ENCODE data around the gene KCNN3.

KCNN3 gene

DNA sequence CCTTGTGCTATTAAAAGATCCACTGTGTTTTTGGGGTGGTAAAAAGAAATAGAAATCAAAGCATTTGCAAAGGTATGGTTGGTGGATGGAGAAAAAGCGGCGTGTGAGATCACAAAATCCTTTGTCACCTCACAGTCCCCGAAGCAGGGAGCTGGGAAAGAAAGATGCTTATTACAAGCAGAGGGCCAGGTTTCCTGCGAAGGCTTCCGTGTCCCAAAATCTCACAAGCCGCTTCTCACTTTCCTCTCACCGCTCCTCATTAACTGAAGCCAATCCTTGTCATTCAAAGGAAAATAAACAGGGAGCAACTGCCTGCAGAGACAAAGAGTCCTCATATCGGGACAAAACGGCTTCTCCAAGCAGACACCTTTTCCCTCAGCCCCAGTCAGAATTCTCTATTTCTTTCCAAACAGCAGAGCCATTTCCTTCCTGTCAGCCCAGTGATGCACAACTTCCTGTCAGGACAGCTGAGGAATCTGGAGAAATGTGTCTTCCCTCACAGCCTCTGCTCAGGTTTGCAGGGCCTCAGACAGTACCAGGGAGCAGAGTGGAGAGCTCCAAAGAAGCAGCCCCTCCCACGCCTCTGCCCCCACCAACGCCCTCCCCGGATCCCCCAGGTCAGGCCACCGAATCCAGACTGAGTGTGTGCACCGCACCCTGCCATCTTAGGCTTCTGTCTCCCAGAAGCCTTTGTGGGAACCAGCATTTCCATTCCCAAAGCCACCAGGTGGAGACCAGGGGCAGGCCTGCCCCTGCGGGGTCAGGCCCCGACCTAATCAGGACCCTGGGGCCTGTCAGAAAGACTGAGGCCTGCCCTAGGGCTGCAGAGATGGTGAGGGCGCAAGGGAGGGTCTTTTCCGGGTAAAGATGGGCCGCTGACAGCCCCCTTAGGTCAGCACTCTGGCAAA, 29.6 kb downstream of the KCNN3 start:
- DNase-seq (ENCODE audit: low read depth): peak; percentile 8

GRCh38 chr1:154839691-154840090, 30.4 kb downstream of the KCNN3 start:
- no peak for DNase-seq (ENCODE audit: low read depth)

- DNase-seq (ENCODE audit: low read depth): no peak
These were observed 31.1 kb downstream of the KCNN3 start for GRCh38 chr1:154838988-154839387.

- no peak for DNase-seq (ENCODE audit: low read depth)
These were observed 31.6 kb downstream of the KCNN3 start for GRCh38 chr1:154838461-154838860.

DNA sequence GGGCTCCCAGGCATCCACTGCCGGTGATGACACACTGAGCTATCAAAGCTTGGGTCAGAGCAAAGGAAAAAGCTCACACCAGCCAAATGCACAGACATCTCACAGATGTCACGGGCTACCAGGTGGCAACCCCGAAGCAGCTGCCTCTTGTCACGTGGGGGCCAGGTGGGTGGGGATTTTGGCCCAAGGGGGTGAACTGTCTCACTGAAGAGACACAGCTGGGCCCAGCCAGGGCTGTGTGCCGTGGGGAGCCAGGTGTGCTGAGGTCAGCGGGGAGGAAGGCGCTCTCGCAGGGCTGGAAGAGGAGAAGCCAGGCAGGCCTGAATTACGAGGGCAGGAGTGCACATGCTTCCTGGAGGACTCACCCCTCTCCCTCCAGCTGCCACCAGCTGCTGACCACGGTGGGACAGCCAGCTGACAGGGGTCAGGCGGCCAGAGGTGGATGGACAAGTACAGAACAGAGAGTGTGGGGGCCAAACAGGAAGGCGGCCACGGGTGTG, 32.4 kb downstream of the KCNN3 start:
- no peak for DNase-seq (ENCODE audit: low read depth)

GRCh38 chr1:154837034-154837671, 32.9 kb downstream of the KCNN3 start:
- no peak for DNase-seq (ENCODE audit: low read depth)

DNA sequence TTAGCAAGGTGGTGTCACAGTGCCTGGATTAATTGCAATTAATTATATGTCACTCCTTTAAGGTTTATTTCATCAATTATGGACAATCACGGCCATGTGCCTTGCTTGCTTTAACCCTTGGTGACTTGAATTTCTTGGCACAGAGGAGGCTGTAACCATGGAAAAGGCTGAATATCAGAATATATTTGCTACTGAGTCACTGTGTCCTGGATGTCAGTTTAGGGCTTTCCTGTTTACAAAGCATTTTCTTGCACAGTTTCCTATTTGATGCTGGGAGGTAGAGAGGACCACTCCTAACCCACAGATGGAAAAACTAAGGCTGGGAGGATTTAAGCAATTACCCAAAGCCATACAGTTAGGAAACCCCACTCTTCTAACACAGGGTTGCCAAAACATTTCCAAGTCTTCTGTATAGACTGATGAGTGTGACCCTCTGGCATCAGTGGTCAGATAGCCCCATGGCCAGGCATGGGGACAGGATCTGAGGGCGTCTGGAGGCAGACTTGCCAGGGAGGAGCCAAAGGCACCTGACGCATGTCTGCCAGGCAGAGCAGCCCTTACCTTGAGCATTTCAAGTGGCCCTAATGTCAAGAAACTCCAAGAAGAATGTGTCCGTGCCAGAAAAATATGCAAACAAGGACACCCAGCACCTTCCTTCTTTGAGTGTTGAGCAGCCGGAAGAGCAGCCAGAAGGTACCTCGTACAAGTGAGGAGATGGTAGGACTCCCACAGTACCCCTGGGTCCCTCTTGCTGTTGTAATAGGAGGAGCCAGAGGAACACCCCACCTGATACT, 34.4 kb downstream of the KCNN3 start:
- DNase-seq (ENCODE audit: low read depth): no peak

DNA sequence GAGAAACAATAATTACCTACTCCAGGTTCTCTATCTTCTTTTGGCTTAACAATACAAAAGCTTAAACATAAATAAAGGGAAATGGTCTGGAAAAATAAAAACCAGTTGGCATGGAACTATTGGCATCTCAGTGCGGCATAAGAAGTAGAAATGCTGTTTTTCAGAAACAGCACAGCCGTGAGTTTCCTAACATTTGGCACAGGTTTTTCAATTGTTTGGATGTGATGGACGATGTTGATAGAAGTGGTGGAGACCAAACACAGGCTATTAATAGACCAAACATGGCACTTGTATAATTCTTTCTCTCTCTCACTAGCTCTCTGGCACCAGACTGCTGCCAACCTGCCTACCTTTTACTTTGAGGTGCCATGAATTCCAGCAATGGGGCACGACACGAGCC, 36.2 kb downstream of the KCNN3 start:
- no peak for DNase-seq (ENCODE audit: low read depth)

DNA sequence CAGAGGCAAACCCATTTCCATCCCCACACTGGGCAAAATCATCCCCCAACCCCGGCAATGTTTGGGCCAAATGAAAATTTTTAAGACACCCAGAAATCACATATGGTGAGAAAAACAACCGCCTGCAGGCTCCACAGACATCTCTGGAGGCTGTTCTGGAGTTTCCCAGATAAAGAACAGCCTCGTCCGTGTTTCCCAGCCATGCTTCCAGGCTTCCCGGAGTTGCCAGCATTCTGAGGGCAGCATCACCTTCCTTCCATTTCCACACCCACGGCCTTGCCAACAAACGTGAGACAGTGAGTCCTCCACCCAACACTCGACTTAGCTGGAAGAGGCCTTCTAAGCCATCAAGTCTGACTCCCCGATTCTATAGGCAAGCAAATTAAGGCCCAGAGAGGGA, 36.9 kb downstream of the KCNN3 start:
- no peak for DNase-seq (ENCODE audit: low read depth)

GRCh38 chr1:154832384-154832783, 37.7 kb downstream of the KCNN3 start:
- DNase-seq (ENCODE audit: low read depth): no peak

DNA sequence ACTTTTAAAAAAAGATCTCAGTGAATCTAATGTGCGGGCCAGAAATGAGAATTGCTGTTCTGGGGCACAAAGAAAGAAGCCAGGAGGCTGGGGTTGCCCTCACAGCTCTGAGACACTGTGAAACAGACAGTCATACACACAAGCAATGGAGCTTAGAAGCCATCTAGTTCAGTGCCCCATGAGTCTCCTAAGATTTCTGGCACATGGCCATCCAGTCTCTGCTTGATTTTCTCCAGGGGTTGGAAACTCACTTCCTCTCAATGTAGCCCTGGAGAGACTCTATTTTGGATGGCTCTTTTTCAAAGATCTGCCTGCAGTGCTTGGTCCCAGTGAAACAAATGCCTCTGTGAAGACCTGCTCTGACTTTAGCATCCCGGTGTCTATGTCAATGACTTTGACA, 38.6 kb downstream of the KCNN3 start:
- DNase-seq (ENCODE audit: low read depth): no peak

GRCh38 chr1:154829062-154829461, 41.0 kb downstream of the KCNN3 start:
- DNase-seq (ENCODE audit: low read depth): no peak

DNA sequence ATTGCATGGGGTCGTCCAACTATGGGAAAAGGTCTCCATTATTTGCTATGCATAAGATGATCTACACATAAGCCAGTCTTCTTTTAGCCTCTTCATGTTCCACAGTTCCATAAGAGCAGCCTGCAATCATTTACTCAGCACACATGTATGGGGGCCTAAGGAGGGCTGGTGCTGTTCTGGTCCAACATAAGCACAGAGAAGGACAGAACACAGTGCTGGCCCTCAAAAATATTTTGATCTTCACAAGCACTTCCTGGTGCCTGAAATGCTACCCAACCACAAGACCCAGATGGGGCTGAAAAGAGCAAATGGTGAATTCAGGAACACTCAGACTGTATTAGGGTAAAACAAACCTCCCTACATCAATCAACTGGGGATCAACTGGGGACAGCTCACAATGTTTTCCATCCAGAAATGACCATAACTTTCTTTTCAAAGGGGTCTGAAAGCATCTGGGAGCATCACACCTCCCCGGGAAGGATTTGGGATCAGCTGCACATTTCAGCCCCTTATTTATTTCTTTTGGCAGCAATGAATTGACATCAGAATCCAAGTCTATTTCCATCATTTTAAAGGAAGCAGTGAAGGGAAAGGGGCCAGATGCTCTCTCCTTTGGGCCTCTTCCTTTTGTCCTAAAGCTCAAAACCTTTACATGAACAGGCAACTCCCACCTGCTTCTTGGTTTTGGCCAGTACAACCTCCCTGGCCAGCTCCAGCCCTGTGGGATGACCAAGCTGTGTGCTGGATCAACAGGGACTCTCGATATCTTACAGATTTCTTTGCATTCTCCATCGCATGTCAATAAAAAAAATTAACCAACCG, 45.7 kb downstream of the KCNN3 start:
- no peak for DNase-seq (ENCODE audit: low read depth)

DNA sequence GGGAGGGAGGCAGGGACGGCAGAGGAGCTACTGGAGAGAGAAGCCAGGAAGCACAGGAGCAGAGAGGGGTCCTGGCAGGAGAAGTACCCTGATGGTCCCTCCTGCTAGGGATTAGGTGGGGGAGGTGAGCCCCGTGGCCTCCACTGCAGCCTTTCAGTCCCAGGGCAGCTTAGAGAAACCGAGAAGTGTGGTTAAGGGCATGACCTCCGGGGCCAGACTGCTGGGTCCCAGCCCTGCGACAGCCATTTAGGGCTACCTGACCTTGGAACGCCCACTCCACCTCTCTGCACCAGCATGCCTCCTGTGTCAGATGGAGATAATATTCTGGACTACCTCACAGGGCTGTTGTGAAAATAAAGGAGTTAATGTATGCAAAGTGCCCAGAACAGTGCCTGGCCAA, 47.4 kb downstream of the KCNN3 start:
- no peak for DNase-seq (ENCODE audit: low read depth)

DNA sequence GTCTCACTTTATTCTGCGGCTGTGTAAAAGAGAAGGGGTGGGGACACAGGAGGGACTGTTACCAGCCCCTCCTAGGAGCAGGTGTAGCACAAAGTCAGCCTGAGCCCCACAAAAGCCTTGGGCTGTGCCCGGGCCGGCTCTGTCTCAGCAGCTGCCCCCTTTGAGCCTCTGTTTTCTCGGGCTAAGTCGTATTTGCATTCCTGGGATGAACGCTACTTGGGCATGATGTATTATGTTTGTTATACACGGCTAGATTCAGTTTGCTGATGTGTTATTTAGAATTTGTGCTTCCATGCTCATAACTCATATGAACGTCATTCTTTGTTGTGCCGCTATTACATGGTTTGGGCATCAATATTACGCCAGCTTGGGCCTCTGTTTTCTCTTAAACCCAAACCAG, 47.8 kb downstream of the KCNN3 start:
- DNase-seq (ENCODE audit: low read depth): no peak

- no peak for DNase-seq (ENCODE audit: low read depth)
These were observed 49.0 kb downstream of the KCNN3 start for GRCh38 chr1:154821083-154821482.

- no peak for DNase-seq (ENCODE audit: low read depth)
These were observed 49.4 kb downstream of the KCNN3 start for GRCh38 chr1:154820646-154821045.

DNA sequence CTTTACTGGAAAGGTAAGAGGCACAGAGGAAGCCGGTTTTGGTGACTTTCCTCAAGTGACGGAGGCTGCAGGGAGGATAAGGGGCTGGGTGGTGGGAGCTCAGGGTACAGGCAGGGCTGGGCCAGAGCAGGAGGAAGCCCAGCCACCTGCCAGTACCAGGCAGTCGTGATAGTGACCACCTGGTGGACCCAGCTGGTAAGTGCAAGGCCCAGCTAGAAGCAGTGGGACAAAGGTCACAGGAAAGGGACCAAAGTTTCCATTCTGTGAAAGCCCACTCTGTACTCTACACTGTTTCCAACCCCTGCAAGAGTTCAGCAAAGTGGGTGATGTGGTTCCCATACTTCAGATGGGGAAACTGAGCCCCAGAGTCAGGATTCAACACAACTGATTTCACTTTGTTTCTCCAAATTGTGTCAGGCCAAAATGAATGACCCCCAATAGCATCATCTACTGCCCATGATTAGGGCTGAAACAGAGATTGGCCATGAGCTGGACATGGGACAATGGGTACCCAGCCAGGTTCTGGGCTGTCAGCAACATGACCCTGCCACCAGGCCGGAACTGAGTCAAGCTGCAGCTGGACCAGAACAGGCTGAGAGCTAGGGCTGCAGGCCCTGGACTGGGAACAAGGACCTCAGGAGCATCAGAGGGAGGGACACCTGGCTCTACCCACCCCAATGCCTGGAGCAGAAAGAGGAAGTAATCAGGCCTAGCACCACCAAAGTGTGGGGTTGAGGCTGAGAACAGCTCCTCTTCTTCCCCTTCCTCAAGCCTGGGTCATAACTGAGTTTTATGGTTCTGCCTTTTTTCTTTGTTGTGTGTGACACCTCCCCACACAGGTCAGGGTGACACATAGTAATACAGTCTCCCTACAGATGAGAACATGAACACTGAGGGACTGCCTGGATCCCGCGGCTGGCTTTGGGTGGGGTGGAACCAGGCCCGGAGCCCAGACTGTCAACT, 50.2 kb downstream of the KCNN3 start:
- DNase-seq (ENCODE audit: low read depth): peak; percentile 5

DNA sequence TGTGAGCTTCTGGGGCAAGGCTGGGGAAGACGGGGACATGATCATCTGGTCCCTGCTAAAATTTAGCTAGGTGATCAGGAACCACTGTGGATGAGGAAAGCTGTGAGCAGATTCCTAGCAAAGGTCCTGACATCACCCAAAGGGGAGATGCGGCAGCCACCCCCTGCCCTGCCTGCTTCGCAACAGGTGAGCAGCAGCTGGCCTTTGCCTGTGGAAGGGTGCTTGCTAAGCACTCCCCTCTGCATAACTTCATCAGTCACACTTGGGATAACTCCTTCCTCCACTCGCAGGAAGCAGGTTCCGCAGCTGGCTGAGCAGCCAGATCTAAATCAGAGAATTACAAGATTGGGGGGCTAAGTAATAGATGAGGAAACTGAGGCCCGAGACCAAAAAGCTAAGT, 51.2 kb downstream of the KCNN3 start:
- DNase-seq (ENCODE audit: low read depth): no peak

GRCh38 chr1:154816937-154817336, 53.1 kb downstream of the KCNN3 start:
- no peak for DNase-seq (ENCODE audit: low read depth)

GRCh38 chr1:154816369-154816768, 53.7 kb downstream of the KCNN3 start:
- DNase-seq (ENCODE audit: low read depth): no peak
